GM11168 (cell line): Measurements from ENCODE around the gene R3HDML.
"Not testable (repeated sequence)": the region's sequence is repeated elsewhere in the genome, so short reads cannot be mapped to it uniquely, and the experiment has no call there.

Source experiments
- in situ Hi-C: fragments of 300-500 bp; cut with MboI; formaldehyde crosslinking; loops from one replicate; pipeline ENCODE4 v1.12.0; 2022; ENCODE audit warnings: low sequenced_read_pairs; ENCODE audit not compliant: unreplicated experiment

R3HDML gene

GRCh38 chr20:44336725-44337380 lies at the start of gene R3HDML:
R3HDML (plus strand) TSS chr20:44337043; CDS start chr20:44337158, 115 bp downstream.
- in situ Hi-C loops, result no loop called here

- in situ Hi-C loops, result no loop called here
Measured at GRCh38 chr20:44287272-44288097, 49.4 kb upstream of the R3HDML start.

GRCh38 chr20:44288252-44288651 lies 48.6 kb upstream of the R3HDML start:
- in situ Hi-C loops, result no loop called here

- in situ Hi-C loops, result no loop called here
Measured at GRCh38 chr20:44291754-44292153, 45.1 kb upstream of the R3HDML start.

GRCh38 chr20:44296011-44296410 lies 40.8 kb upstream of the R3HDML start:
- in situ Hi-C loops, result no loop called here

- in situ Hi-C loops, result no loop called here
Measured at GRCh38 chr20:44297721-44298120, 39.1 kb upstream of the R3HDML start.

GRCh38 chr20:44299011-44299535 lies 37.8 kb upstream of the R3HDML start:
- in situ Hi-C loops, result not testable (repeated sequence)

GRCh38 chr20:44301285-44301684 lies 35.6 kb upstream of the R3HDML start:
- in situ Hi-C loops, result no loop called here

GRCh38 chr20:44302026-44302669 lies 34.7 kb upstream of the R3HDML start:
- in situ Hi-C loops, result no loop called here

GRCh38 chr20:44302736-44303135 lies 34.1 kb upstream of the R3HDML start:
- in situ Hi-C loops, result no loop called here

- in situ Hi-C loops, result no loop called here
Measured at GRCh38 chr20:44304383-44304782, 32.5 kb upstream of the R3HDML start.

GRCh38 chr20:44306927-44307326 lies 29.9 kb upstream of the R3HDML start:
- in situ Hi-C loops, result no loop called here

GRCh38 chr20:44309763-44310663 lies 26.8 kb upstream of the R3HDML start:
- in situ Hi-C loops, result loop anchor here (5.0 kb wide), 1 partner anchor 93 kb away; no protein-coding TSS in a partner anchor

- in situ Hi-C loops, result loop anchor here (5.0 kb wide), 1 partner anchor 94 kb away; no protein-coding TSS in a partner anchor
Measured at GRCh38 chr20:44310664-44311639, 25.9 kb upstream of the R3HDML start, which contains the start of gene FITM2. FITM2 (minus strand) TSS chr20:44311202; CDS start chr20:44311148, 54 bp downstream.

- in situ Hi-C loops, result loop anchor here (5.0 kb wide), 1 partner anchor 98 kb away; no protein-coding TSS in a partner anchor
Measured at GRCh38 chr20:44314870-44315269, 22.0 kb upstream of the R3HDML start.

- in situ Hi-C loops, result no loop called here
Measured at GRCh38 chr20:44319839-44320422, 16.9 kb upstream of the R3HDML start.

- in situ Hi-C loops, result no loop called here
Measured at GRCh38 chr20:44324343-44324742, 12.5 kb upstream of the R3HDML start.
